Neural cell (in vitro differentiated cells): ENCODE data around the gene GPR143. TPM values are rescaled to one million over a fixed set of nuclear protein-coding genes. Genes with fewer than 3 reads are reported as not detected.

Experiments
- H2AFZ ChIP-seq: fragments of 200-600, 300-800 bp; sonication (generic), shearing (Covaris generic); 2 replicates; pipeline ENCODE4 v1.6.0; 2014; ENCODE audit warnings: low read depth, mild to moderate bottlenecking, antibody characterized with exemption, low read length, moderate library complexity
- H3F3A ChIP-seq: fragments of 200-600 bp; shearing (Covaris generic); 2 replicates; pipeline ENCODE4 v1.6.1; 2016; ENCODE audit warnings: mild to moderate bottlenecking, moderate library complexity, mixed read lengths, antibody characterized with exemption, low read length; ENCODE audit not compliant: insufficient read depth, poor library complexity, severe bottlenecking
- H3K27ac ChIP-seq: fragments of 200-600, 300-800 bp; sonication (generic), shearing (Covaris generic); 2 replicates; pipeline ENCODE4 v1.5.1; 2014; ENCODE audit warnings: mild to moderate bottlenecking, low read length, moderate library complexity
- H3K27me3 ChIP-seq: fragments of 300-800, 200-600 bp; sonication (generic), shearing (Covaris generic); 2 replicates; pipeline ENCODE4 v1.6.0; 2014; ENCODE audit warnings: mild to moderate bottlenecking, low read depth, low read length, moderate library complexity; ENCODE audit not compliant: insufficient read depth
- H3K36me3 ChIP-seq: fragments of 300-800, 200-600 bp; sonication (generic), shearing (Covaris generic); 2 replicates; pipeline ENCODE4 v1.5.1; 2014; ENCODE audit warnings: mild to moderate bottlenecking, antibody characterized with exemption, low read length, moderate library complexity; ENCODE audit not compliant: insufficient read depth
- H3K4me2 ChIP-seq: fragments of 300-800, 200-600 bp; sonication (generic), shearing (Covaris generic); 2 replicates; pipeline ENCODE4 v1.6.0; 2014; ENCODE audit warnings: mild to moderate bottlenecking, low read length
- H3K4me3 ChIP-seq: fragments of 300-800, 200-600 bp; sonication (generic), shearing (Covaris generic); 2 replicates; pipeline ENCODE4 v1.5.1; 2014; ENCODE audit warnings: mild to moderate bottlenecking, low read length, moderate library complexity
- H3K79me2 ChIP-seq: fragments of 200-600 bp; shearing (Covaris generic); replicated peaks from 2 replicates; pipeline ENCODE4 v1.6.0; 2014; ENCODE audit warnings: mild to moderate bottlenecking, low read length, moderate library complexity; ENCODE audit not compliant: insufficient read depth
- H3K9ac ChIP-seq: fragments of 300-800, 200-600 bp; sonication (generic), shearing (Covaris generic); 2 replicates; pipeline ENCODE4 v1.6.1; 2016; ENCODE audit warnings: mild to moderate bottlenecking, low read length, mixed read lengths
- H3K9me2 ChIP-seq: fragments of 200-600 bp; shearing (Covaris generic); 2 replicates; pipeline ENCODE4 v1.6.1; 2016; ENCODE audit warnings: mild to moderate bottlenecking, low read length, mixed read lengths; ENCODE audit not compliant: insufficient read depth
- H3K9me3 ChIP-seq: fragments of 200-600, 300-800 bp; sonication (generic), shearing (Covaris generic); 2 replicates; pipeline ENCODE4 v1.6.1; 2016; ENCODE audit warnings: mild to moderate bottlenecking, mixed run types, low read length, moderate library complexity, mixed read lengths
- H4K20me1 ChIP-seq: fragments of 200-600 bp; shearing (Covaris generic); 2 replicates; pipeline ENCODE4 v1.6.1; 2016; ENCODE audit warnings: mild to moderate bottlenecking, mixed run types; ENCODE audit not compliant: insufficient read depth
- CTCF ChIP-seq: fragments of 450-650 bp; IDR thresholded peaks from 2 replicates; pipeline ENCODE4 v1.5.1; 2014; ENCODE audit warnings: antibody characterized with exemption, mild to moderate bottlenecking, moderate library complexity; ENCODE audit not compliant: poor library complexity, severe bottlenecking
- EP300 ChIP-seq: fragments of 450-650 bp; conservative IDR thresholded peaks from 2 replicates; pipeline ENCODE4 v1.6.1; 2014; ENCODE audit warnings: antibody characterized with exemption, mild to moderate bottlenecking, moderate library complexity; ENCODE audit not compliant: poor library complexity, severe bottlenecking
- EZH2 ChIP-seq: fragments of 200-600, 300-800 bp; shearing (Covaris generic), sonication (generic); IDR thresholded peaks from 2 replicates; pipeline ENCODE4 v1.6.1; 2014; ENCODE audit warnings: antibody characterized with exemption, low read length, borderline replicate concordance, mild to moderate bottlenecking; ENCODE audit not compliant: insufficient read depth, poor library complexity, severe bottlenecking
- MXI1 ChIP-seq: fragments of 450-650 bp; conservative IDR thresholded peaks from 2 replicates; pipeline ENCODE4 v1.6.1; 2014; ENCODE audit warnings: antibody characterized with exemption, mild to moderate bottlenecking; ENCODE audit not compliant: poor library complexity, severe bottlenecking
- POLR2AphosphoS5 ChIP-seq: IDR thresholded peaks from 2 replicates; pipeline ENCODE4 v1.6.1; 2012
- RAD21 ChIP-seq: fragments of 450-650 bp; conservative IDR thresholded peaks from 2 replicates; pipeline ENCODE4 v1.6.1; 2014; ENCODE audit warnings: antibody characterized with exemption, mild to moderate bottlenecking, moderate library complexity
- REST ChIP-seq: IDR thresholded peaks from 2 replicates; pipeline ENCODE4 v1.6.1; 2012; ENCODE audit warnings: borderline replicate concordance
- SMC3 ChIP-seq: fragments of 450-650 bp; conservative IDR thresholded peaks from 2 replicates; pipeline ENCODE4 v1.6.1; 2014; ENCODE audit warnings: antibody characterized with exemption, mild to moderate bottlenecking, moderate library complexity; ENCODE audit not compliant: poor library complexity
- TAF1 ChIP-seq: IDR thresholded peaks from 2 replicates; pipeline ENCODE4 v1.6.1; 2012; ENCODE audit warnings: low read depth
- polyA plus RNA-seq: library from polyadenylated mRNA; depleted of rRNA; stranded (reverse); fragments of >200 nt; gene quantifications from 2 replicates; pipeline ENCODE4 v1.2.3, GENCODE V29; 2014

Gene GPR143
- polyA plus RNA-seq, 1 donor from 2014 or later: 5.5 TPM

- no peaks in the 10 kb centered on the region for H4K20me1 ChIP-seq
- H3K27me3 ChIP-seq: no peaks in the 10 kb centered on the region
- H3K9me3 ChIP-seq: no peaks in the 10 kb centered on the region
- no peak overlapping the region for H2AFZ ChIP-seq
- H3K79me2 ChIP-seq: no peaks in the 10 kb centered on the region
- H3F3A ChIP-seq: no peaks in the 10 kb centered on the region
- H3K4me2 ChIP-seq: no peak overlapping the region
- H3K36me3 ChIP-seq: no peaks in the 10 kb centered on the region
- no peak overlapping the region for H3K27ac ChIP-seq
- no peak for TF ChIP-seq TAF1
- no peak for TF ChIP-seq REST
- TF ChIP-seq RAD21: no peak
- no peak for TF ChIP-seq POLR2AphosphoS5
- TF ChIP-seq MXI1: no peak
- no peak for TF ChIP-seq EP300
- no peak overlapping the region for H3K9ac ChIP-seq
- no peaks in the 10 kb centered on the region for H3K9me2 ChIP-seq
- H3K4me3 ChIP-seq: no peak overlapping the region
Observed at GRCh38 chrX:9739130-9739529, 26.5 kb downstream of the GPR143 start.

GRCh38 chrX:9738151-9738550 is 27.5 kb downstream of the GPR143 start:
- no peak overlapping the region for H3K4me3 ChIP-seq
- H3K4me2 ChIP-seq: no peak overlapping the region
- H3K79me2 ChIP-seq: no peaks in the 10 kb centered on the region
- no peaks in the 10 kb centered on the region for H3K9me2 ChIP-seq
- no peak for TF ChIP-seq MXI1
- no peak for TF ChIP-seq EP300
- no peak for TF ChIP-seq SMC3
- no peak for TF ChIP-seq CTCF
- no peak for TF ChIP-seq EZH2
- no peak for TF ChIP-seq TAF1
- TF ChIP-seq RAD21: no peak
- no peak for TF ChIP-seq REST
- no peak for TF ChIP-seq POLR2AphosphoS5
- no peak overlapping the region for H2AFZ ChIP-seq
- no peaks in the 10 kb centered on the region for H3F3A ChIP-seq
- H3K27ac ChIP-seq: no peak overlapping the region
- H4K20me1 ChIP-seq: no peaks in the 10 kb centered on the region
- H3K9me3 ChIP-seq: no peaks in the 10 kb centered on the region
- H3K9ac ChIP-seq: no peak overlapping the region
- no peaks in the 10 kb centered on the region for H3K36me3 ChIP-seq
- no peaks in the 10 kb centered on the region for H3K27me3 ChIP-seq
